Astrocyte (in vitro differentiated cells and primary cell): ENCODE results near the gene CIAPIN1.

Experiments used
- CTCF ChIP-seq: IDR thresholded peaks from 2 replicates; pipeline ENCODE4 v1.5.1; 2011; ENCODE audit warnings: low read depth, mild to moderate bottlenecking, inconsistent platforms, low read length, moderate library complexity; ENCODE audit not compliant: insufficient read depth
- EZH2 ChIP-seq: IDR thresholded peaks from 2 replicates; pipeline ENCODE4 v1.6.1; 2012; ENCODE audit warnings: mild to moderate bottlenecking, low read length, inconsistent platforms; ENCODE audit not compliant: insufficient read depth

DNA sequence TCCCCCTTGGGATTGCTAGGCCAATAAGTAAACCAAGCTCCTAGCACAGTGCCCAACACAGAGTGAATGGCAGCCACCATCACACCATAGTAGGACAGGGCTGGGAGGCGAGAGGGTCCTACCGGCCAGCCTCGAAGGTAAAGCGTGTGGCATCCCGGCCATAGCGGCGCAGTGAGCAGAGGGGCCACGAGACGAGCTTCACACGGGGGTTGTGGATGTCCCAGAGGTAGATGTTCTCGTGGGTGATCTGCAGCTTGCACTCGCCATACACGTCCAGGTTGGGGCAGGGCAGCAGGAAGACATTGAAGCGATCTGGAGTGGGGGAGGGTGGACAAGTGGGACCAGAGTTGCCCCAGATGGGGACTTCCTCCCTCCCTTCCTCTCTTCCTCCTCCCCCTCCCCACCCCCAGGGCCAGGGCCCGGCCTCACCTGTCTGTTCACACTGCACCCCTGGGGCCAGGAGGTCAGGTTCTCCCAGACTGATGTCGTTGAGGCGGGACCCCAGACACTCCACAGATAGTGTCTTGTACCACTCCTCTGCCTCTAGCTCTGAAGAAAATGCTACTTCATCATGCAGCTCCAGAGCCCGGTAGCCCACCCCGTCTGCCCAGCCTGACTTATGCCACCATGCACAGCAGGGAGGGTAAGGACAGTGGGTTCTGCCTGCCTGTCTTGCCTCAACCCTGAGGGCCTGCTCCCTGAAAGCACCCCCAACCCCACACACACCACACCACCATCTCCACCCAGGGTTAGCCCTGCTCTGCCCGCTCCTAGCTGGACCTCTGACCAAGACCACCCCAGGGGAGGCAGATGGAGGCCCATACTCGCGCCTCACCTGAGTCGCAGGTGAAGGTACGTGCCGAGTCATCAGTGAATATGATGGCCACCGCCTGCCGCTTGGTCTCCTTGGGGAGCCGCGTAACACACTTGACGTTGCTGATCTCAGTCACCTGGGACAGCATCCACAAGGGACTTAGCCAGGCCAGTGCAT, 27.8 kb upstream of the CIAPIN1 start:
- TF ChIP-seq CTCF (no peak), EZH2 (no peak)
